ENCODE measurements around the gene NPIPB8. TPM values are rescaled to one million over a fixed set of nuclear protein-coding genes. Genes with fewer than 3 reads are reported as not detected.
"Not testable (repeated sequence)": the region's sequence is repeated elsewhere in the genome, so short reads cannot be mapped to it uniquely, and the experiment has no call there.

The NPIPB8 gene
- total and polyA plus RNA-seq, 9 donors = 0.28 to 2.7 (median 0.93) TPM; not detected in 4

DNA sequence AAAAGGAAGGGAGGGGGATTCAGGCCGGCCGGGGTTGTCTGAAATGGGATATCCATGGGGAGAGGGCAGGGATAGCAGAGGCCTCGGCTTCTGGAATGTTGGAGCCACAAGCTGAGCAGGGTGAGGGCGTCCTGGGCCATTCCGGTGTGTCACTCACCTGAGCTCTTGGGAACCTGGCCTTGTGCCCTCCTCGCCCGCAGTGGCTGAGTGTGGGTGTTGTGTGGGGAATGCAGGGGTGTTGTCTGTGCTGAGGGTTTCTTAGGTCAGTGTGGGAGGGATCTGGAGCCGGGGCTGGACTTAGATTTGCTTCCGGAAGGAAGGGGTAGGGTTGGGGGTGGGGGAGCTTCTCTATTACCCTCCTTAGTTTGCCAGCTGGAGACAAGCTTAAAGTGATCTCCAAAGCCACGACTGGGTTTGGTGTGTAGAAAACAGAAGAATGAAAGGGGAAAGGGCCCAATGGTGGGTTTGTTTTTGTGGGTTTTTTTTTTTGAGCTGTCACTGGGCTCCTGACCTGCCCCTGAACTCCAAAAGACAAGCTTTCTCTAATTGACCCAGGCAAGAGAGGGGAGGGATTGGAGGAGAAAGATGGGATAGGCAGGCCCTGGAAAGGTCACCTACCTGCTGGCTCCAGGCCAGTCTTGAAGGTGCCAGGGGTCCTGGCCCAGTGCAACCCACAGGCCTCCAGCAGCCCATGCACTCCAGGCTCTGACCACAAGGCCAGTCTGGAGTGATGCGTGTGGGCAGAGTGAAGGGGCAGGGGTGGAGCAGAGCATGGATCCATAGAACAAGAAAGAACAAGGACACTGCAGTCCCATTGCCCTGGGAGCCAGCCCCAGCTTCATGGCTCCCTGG lies 40.8 kb upstream of the NPIPB8 start, which contains the start of gene SULT1A2:
SULT1A2 (minus strand) TSS at position 211 of the 852 bp plus-strand sequence. CDS start 1,120 bp downstream, outside the sequence.
- intact Hi-C loops (cut with DNase I) = no loop called here
- no peak within 1 kb of the TSS for H3K27ac ChIP-seq
- H3K36me3 ChIP-seq = no peaks in the 10 kb centered on the region
- 16 to 19% (median 17%) methylated on average over 11 of the region's 11 CpGs for WGBS, 3 donors
- H3K27me3 ChIP-seq = no peaks in the 10 kb centered on the region
- TF ChIP-seq, protein P1, sequence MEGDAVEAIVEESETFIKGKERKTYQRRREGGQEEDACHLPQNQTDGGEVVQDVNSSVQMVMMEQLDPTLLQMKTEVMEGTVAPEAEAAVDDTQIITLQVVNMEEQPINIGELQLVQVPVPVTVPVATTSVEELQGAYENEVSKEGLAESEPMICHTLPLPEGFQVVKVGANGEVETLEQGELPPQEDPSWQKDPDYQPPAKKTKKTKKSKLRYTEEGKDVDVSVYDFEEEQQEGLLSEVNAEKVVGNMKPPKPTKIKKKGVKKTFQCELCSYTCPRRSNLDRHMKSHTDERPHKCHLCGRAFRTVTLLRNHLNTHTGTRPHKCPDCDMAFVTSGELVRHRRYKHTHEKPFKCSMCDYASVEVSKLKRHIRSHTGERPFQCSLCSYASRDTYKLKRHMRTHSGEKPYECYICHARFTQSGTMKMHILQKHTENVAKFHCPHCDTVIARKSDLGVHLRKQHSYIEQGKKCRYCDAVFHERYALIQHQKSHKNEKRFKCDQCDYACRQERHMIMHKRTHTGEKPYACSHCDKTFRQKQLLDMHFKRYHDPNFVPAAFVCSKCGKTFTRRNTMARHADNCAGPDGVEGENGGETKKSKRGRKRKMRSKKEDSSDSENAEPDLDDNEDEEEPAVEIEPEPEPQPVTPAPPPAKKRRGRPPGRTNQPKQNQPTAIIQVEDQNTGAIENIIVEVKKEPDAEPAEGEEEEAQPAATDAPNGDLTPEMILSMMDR (IDR thresholded peaks at IDR 0.05) = no peak
- TF ChIP-seq EP300 (IDR thresholded peaks at IDR 0.05) = no peak
- peaks cover 4% of the 10 kb centered on the region for H3K4me1 ChIP-seq (ENCODE audit: insufficient read depth)
- no peaks in the 10 kb centered on the region for H3K9me3 ChIP-seq
- no peak within 1 kb of the TSS for H3K4me3 ChIP-seq
- no peak for DNase-seq

DNA sequence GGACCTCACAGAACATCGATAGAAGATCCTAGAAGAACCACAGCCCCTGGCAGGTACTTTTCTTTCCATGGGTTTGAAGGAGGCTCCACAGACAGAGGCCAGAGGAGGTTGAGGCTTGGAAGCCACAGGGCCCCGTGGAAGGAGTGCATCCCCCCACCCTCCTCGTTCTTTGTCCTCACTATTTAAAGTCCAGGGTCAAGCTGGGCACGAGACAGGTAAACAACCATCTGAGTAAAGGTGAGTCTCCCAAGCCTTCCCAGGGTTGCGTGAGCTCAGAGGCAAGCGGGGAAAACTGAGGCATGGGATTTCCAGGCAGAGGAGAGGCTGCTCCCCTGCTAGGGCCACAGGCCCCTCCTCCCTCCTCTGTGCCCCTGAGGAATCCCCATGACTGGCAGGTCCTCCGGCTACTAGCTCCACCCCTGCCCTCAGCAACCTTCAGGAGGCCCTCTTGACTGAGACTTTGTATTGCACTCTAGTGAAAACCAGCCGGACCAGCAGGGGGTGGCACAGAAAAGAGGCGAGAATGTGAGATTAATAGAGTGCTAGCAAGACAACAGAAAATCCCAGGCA lies 40.1 kb upstream of the NPIPB8 start:
- Histone ChIP-seq H3K9me3 (no peaks in the 10 kb centered on the region), H3K4me1 (ENCODE audit: insufficient read depth) (peaks cover 4% of the 10 kb centered on the region), H3K27me3 (no peaks in the 10 kb centered on the region), H3K4me3 (no peak overlapping the region), H3K36me3 (no peaks in the 10 kb centered on the region), H3K27ac (no peak overlapping the region)
- intact Hi-C loops (cut with DNase I) = no loop called here
- 75 to 81% (median 77%) methylated on average over 8 to 9 of the region's 9 CpGs for WGBS, 3 donors
- DNase-seq = no peak
- TF ChIP-seq POLR2A (IDR thresholded peaks at IDR 0.05) = no peak
- no peak for TF ChIP-seq EP300 (IDR thresholded peaks at IDR 0.05)
- TF ChIP-seq, protein P1 (IDR thresholded peaks at IDR 0.05) = no peak

DNA sequence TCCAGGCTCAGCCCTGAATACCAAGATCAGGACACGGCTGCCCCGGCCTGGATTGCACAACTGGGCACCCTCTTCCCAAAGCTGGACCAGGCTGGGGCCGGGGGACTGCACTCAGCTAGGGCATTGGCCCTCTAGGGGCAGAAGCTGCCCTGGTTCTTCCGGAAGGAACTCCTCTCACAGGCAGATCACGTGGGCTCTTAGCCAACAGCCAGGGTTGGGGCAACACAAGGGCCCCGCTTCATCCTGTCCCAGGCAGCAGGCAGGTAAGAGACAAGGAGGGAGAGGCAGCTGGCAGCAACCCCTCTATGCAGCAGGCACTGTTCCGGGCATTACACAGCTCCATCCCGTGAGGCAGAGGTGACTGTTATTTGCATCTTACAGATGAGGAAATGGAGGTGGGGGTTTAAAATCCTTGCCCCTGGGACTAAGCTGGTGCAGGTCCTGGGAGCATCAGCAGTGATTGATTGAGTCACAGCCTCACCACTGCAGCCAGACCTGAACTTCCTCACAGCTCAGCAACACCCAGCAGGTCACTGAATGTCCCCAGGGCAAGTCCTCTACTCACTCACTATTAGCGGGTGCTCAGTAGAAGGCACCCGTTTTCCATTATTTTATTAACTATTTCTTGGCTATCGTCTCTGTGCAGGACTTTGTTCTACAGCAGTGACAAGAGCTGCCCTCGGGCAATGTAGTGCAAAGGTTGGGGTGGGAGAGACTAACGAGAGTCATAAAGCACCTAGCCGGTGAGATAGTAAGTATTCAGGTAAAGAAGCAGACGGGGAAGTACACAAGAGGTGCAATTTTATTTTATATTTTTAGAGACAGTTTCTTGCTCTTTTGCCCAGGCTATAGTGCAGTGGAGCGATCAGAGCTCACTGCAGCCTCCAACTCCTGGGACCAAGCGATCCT lies 38.2 kb upstream of the NPIPB8 start:
- H3K4me3 ChIP-seq; H3K27ac ChIP-seq; H3K4me1 ChIP-seq (ENCODE audit: insufficient read depth); intact Hi-C loops (cut with DNase I); DNase-seq; H3K27me3 ChIP-seq; H3K36me3 ChIP-seq; H3K9me3 ChIP-seq: not testable (repeated sequence)
- WGBS, 3 donors = no CpG with 5 or more reads among the region's 17 CpGs

DNA sequence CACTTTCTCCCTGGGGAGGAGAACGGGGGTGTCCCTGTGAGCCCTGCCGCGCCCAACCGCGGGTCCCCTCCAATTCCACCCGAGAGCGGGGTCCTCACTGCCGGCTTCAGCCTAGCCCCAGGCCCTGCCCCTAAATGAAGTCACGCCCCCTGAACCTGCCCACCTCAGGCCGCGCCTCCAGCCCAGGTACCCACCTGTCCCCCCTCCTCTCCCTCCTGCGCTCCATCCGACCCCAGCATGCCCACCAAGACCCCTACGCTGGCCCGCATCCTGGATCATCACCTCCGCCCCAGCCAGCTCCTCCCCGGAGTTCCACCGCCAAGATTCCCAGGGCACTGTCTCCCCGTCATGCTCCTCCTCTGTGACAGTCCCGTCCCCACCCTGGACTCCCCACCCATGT lies 36.9 kb upstream of the NPIPB8 start:
- intact Hi-C loops (cut with DNase I); DNase-seq; H3K4me1 ChIP-seq (ENCODE audit: insufficient read depth); H3K36me3 ChIP-seq; H3K9me3 ChIP-seq; H3K27me3 ChIP-seq; H3K27ac ChIP-seq; H3K4me3 ChIP-seq: not testable (repeated sequence)
- 33 to 49% (median 38%) methylated on average over 9 to 14 of the region's 20 CpGs for WGBS, 3 donors

DNA sequence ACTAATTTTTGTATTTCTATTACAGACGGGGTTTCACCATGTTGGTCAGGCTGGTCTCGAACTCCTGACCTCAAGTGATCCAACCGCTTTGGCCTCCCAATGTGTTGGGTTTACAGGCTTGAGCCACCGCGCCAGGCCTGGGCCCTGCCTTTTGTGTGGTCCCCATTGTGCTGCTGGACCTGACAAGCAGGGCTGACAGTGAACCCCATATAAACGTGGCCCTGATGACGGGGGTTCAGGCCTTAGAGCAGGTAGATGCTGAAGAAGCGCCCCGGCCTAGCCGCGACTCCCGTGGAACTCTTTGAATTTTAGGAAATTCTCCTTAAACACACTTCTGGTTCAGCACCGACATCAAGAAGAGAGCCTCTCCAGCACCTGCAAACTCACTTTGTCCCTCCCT lies 36.3 kb upstream of the NPIPB8 start:
- DNase-seq; H3K4me1 ChIP-seq (ENCODE audit: insufficient read depth); H3K9me3 ChIP-seq; H3K27ac ChIP-seq; H3K4me3 ChIP-seq; H3K27me3 ChIP-seq; H3K36me3 ChIP-seq; intact Hi-C loops (cut with DNase I): not testable (repeated sequence)
- 87 to 91% (median 91%) methylated on average over 12 to 13 of the region's 13 CpGs for WGBS, 3 donors

DNA sequence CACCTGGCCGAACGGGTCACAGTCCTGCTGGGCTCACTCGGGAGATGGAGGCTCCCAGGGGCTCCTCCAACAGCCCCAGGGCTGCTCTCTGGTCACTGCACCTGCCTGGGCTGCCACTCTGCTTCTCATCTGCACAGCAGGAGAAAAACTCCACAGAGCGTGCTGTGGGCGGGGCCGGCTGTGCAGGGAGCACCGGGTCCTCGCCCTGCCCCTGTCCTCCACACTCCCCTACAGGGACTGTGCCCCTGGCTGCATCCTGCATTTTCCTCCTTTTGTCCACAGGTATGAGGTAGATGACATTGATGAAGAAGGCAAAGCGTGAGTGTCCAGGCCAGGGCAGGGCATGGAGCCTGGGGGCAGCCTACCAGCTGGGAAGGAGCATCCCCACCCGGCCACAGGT lies 35.8 kb upstream of the NPIPB8 start:
- H3K27ac ChIP-seq; H3K4me1 ChIP-seq (ENCODE audit: insufficient read depth); H3K36me3 ChIP-seq; intact Hi-C loops (cut with DNase I); H3K27me3 ChIP-seq; H3K9me3 ChIP-seq; H3K4me3 ChIP-seq; DNase-seq: not testable (repeated sequence)
- 66 to 80% (median 78%) methylated on average over 5 to 8 of the region's 10 CpGs for WGBS, 3 donors

Data from ovary (tissue), 9 donors.